B cell (primary cell): ENCODE measurements around the gene PRKCA. TPM values are rescaled to one million over a fixed set of nuclear protein-coding genes. Genes with fewer than 3 reads are reported as not detected.

ENCODE experiments used
- ATAC-seq: fragments of 200-7000 bp; cut with Tn5 transposase; one replicate; pipeline ENCODE4 v1.10.0; 2021; ENCODE audit warnings: low read depth, mild to moderate bottlenecking, moderate number of reproducible peaks, moderate library complexity
- CTCF ChIA-PET: fragments of 350-600 bp; sonication (Branson Sonifier 250); formaldehyde crosslinking; loops from one replicate; lab custom pipeline; 2021; ENCODE audit warnings: antibody characterized with exemption, inconsistent platforms; lab: Charles Lee
- POLR2A ChIA-PET: fragments of 350-600 bp; sonication (Branson Sonifier 250); formaldehyde crosslinking; loops from one replicate; lab custom pipeline; 2021; ENCODE audit warnings: antibody characterized with exemption; lab: Charles Lee
- DNase-seq: peaks from one replicate; pipeline ENCODE4 v3.0.0; 2013
- H2AFZ ChIP-seq: 2 replicates; pipeline ENCODE4 v1.6.1; 2012; ENCODE audit warnings: mild to moderate bottlenecking, low read depth, low read length; ENCODE audit not compliant: insufficient read depth, poor library complexity, severe bottlenecking
- H3K27ac ChIP-seq, 2 donors: 1 replicate in 1 of 2; 2 replicates in 1 of 2; pipeline ENCODE4 v1.5.1; 2012 to 2013; ENCODE audit warnings: low read length in 2 of 2, mild to moderate bottlenecking in 2 of 2, moderate library complexity in 1 of 2
- H3K27me3 ChIP-seq, 4 experiments: fragments of 200-600 bp in 1 of 4; sonication (generic) in 1 of 4; replicated peaks in 1 of 4; 1 replicate in 2 of 4; 2 replicates in 2 of 4; pipeline versions ENCODE4 v1.6.1 to v1.7.0; 2013 to 2016; ENCODE audit warnings: low read length in 3 of 4, mild to moderate bottlenecking in 2 of 4, mixed read lengths in 1 of 4, moderate library complexity in 1 of 4; ENCODE audit not compliant: insufficient read depth in 4 of 4, control insufficient read depth in 3 of 4; ENCODE audit errors: control extremely low read depth in 1 of 4
- H3K36me3 ChIP-seq, 2 experiments: replicated peaks in 1 of 2; 1 replicate in 1 of 2; 2 replicates in 1 of 2; pipeline versions ENCODE4 v1.6.1 to v1.7.1; 2013; ENCODE audit warnings: low read length in 1 of 2; ENCODE audit not compliant: insufficient read depth in 2 of 2, control insufficient read depth in 1 of 2; ENCODE audit errors: control extremely low read depth in 1 of 2, extremely low read depth in 1 of 2
- H3K4me1 ChIP-seq, 2 donors: fragments of 200-600 bp in 1 of 2; sonication (generic) in 1 of 2; 1 replicate in 1 of 2; 2 replicates in 1 of 2; pipeline versions ENCODE4 v1.5.1 to v1.6.1; 2013 to 2017; ENCODE audit warnings: low read length in 2 of 2; ENCODE audit not compliant: control insufficient read depth in 2 of 2, insufficient read depth in 2 of 2
- H3K4me2 ChIP-seq: replicated peaks from 2 replicates; pipeline ENCODE3; 2012; ENCODE audit warnings: mild to moderate bottlenecking, low read depth, low read length; ENCODE audit not compliant: poor library complexity, severe bottlenecking
- H3K4me3 ChIP-seq, 5 experiments: fragments of 200-600 bp in 1 of 5; sonication (generic) in 1 of 5; 1 replicate in 3 of 5; 2 replicates in 2 of 5; pipeline versions ENCODE4 v1.5.1 to v1.7.0; 2011 to 2016; ENCODE audit warnings: low read length in 4 of 5, mild to moderate bottlenecking in 4 of 5, low read depth in 2 of 5, control low read depth in 1 of 5, moderate library complexity in 1 of 5; ENCODE audit not compliant: insufficient read depth in 1 of 5; ENCODE audit errors: control extremely low read depth in 1 of 5, extremely low read depth in 1 of 5
- H3K79me2 ChIP-seq: fragments of 200-600 bp; sonication (generic); one replicate; pipeline ENCODE4 v1.6.0; 2016; ENCODE audit warnings: low read length; ENCODE audit not compliant: control insufficient read depth, insufficient read depth
- H3K9ac ChIP-seq: fragments of 200-600 bp; sonication (generic); 2 replicates; pipeline ENCODE4 v1.6.1; 2017; ENCODE audit warnings: mild to moderate bottlenecking, low read length, moderate library complexity
- H3K9me3 ChIP-seq, 3 donors: one replicate each; pipeline versions ENCODE4 v1.6.1 to v1.7.1; 2013; ENCODE audit warnings: low read length in 2 of 3; ENCODE audit not compliant: control insufficient read depth in 2 of 3, insufficient read depth in 1 of 3; ENCODE audit errors: control extremely low read depth in 1 of 3
- H4K20me1 ChIP-seq: 2 replicates; pipeline ENCODE4 v1.6.0; 2012; ENCODE audit warnings: mild to moderate bottlenecking, low read length; ENCODE audit not compliant: insufficient read depth, control insufficient read depth, poor library complexity, severe bottlenecking
- H3K27ac Mint-ChIP-seq: one replicate; pipeline ENCODE4 v1.8.0; 2021; ENCODE audit warnings: mixed read lengths
- H3K27me3 Mint-ChIP-seq: one replicate; pipeline ENCODE4 v1.8.0; 2021; ENCODE audit warnings: mixed read lengths
- H3K4me1 Mint-ChIP-seq: one replicate; pipeline ENCODE4 v1.8.0; 2021; ENCODE audit warnings: mixed read lengths
- H3K4me3 Mint-ChIP-seq: one replicate; pipeline ENCODE4 v1.8.0; 2021; ENCODE audit warnings: mixed read lengths
- H3K9me3 Mint-ChIP-seq: one replicate; pipeline ENCODE4 v1.8.0; 2022; ENCODE audit warnings: mixed read lengths; ENCODE audit not compliant: insufficient read depth
- EZH2 ChIP-seq: IDR thresholded peaks from 2 replicates; pipeline ENCODE4 v1.6.1; 2012; ENCODE audit warnings: borderline replicate concordance, low read depth, mild to moderate bottlenecking, moderate library complexity, low read length; ENCODE audit not compliant: insufficient read depth, poor library complexity, severe bottlenecking
- WGBS: methylation state at CpG from one replicate; pipeline ENCODE4 v1.1.5; 2013; ENCODE audit warnings: missing lambda C conversion rate; ENCODE audit not compliant: insufficient coverage; 5-methylcytosine and 5-hydroxymethylcytosine counted together
- intact Hi-C: fragments of 100-400 bp; cut with micrococcal nuclease; formaldehyde crosslinking; loops from one replicate; pipeline ENCODE4 v1.10.0; 2022
- polyA plus RNA-seq: library from polyadenylated mRNA; depleted of rRNA; stranded (reverse); fragments of >200 nt; gene quantifications from 2 replicates; pipeline ENCODE4 v1.2.3, GENCODE V29; 2012
- total RNA-seq, 2 donors: library from RNA; stranded (reverse); fragments of 120-200 nt in 1 of 2; gene quantifications; 1 replicate in 1 of 2; 2 replicates in 1 of 2; pipeline versions ENCODE4 v1.2.3 to v1.2.4, GENCODE V29; 2013 to 2022
- TF ChIP-seq, protein P1 (sequence below): fragments of 200-600 bp; IDR thresholded peaks from one replicate; pipeline ENCODE4 v1.8.0; 2022; ENCODE audit warnings: antibody characterized with exemption, mild to moderate bottlenecking

PRKCA gene
- total and polyA plus RNA-seq, 2 donors (not counting 1 experiment from before 2014, with no cell fraction given) = 0.33 to 7.7 TPM

DNA sequence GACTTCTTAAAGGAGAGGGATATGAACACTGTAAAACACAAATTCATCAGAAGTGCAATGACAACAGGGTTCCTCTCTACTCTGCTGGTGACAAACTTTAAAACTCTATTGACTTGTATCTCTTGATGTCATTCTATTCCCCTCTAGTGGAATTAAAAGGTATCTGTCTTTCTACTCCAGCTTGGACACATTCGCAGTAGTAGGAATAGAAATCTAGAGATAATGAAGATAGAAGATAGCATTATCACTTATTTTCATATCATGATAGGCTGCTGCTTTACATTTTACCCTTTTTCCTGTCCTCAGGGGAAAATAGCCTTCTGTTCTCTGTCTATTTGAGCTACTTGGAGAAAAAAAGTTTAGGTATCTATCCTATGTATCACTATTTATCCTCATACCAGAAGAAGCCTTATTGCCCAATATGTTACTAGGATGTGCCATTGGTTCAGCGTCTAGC, 322.9 kb downstream of the PRKCA start:
- H3K4me1 Mint-ChIP-seq = no peaks in the 10 kb centered on the region
- Histone ChIP-seq H3K4me2 (no peak overlapping the region), H3K27me3 (no peaks in the 10 kb centered on the region), H3K27ac (no peak overlapping the region), H3K9ac (no peak overlapping the region), H3K79me2 (no peaks in the 10 kb centered on the region), H3K4me1 (no peaks in the 10 kb centered on the region), H2AFZ (no peak overlapping the region), H3K4me3 (no peak overlapping the region), H4K20me1 (no peaks in the 10 kb centered on the region), H3K9me3 (no peaks in the 10 kb centered on the region), H3K36me3 (no peaks in the 10 kb centered on the region)
- ChIA-PET POLR2A (no interaction called here), CTCF (no interaction called here)
- TF ChIP-seq, protein P1, sequence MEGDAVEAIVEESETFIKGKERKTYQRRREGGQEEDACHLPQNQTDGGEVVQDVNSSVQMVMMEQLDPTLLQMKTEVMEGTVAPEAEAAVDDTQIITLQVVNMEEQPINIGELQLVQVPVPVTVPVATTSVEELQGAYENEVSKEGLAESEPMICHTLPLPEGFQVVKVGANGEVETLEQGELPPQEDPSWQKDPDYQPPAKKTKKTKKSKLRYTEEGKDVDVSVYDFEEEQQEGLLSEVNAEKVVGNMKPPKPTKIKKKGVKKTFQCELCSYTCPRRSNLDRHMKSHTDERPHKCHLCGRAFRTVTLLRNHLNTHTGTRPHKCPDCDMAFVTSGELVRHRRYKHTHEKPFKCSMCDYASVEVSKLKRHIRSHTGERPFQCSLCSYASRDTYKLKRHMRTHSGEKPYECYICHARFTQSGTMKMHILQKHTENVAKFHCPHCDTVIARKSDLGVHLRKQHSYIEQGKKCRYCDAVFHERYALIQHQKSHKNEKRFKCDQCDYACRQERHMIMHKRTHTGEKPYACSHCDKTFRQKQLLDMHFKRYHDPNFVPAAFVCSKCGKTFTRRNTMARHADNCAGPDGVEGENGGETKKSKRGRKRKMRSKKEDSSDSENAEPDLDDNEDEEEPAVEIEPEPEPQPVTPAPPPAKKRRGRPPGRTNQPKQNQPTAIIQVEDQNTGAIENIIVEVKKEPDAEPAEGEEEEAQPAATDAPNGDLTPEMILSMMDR = no peak
- TF ChIP-seq EZH2 = no peak
- H3K27me3 Mint-ChIP-seq = no peaks in the 10 kb centered on the region
- ATAC-seq (no peak), DNase-seq (no peak)
- intact Hi-C loops = no loop called here
- no peak overlapping the region for H3K4me3 Mint-ChIP-seq
- WGBS = no CpG with 5 or more reads among the region's 2 CpGs
- no peak overlapping the region for H3K27ac Mint-ChIP-seq
- H3K9me3 Mint-ChIP-seq = no peaks in the 10 kb centered on the region

DNA sequence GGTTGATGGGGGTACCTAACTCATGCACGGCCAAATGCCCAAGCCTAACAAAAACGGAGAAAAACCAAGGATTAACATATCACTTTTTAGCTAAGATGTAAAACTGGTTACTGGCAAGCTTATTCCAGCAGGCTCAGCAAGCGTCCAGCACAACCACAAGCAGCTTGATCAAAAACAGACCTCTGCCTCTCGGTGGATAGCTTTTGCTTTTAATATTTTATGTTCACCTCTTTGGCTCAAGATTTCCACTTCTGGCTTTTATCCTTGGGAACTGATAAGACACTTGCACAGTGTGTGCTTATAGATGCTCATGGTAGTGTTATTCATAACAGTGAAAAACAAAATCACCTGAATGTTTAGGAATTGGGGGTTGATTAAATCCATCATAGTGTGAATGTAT, 325.6 kb downstream of the PRKCA start:
- Histone ChIP-seq H3K4me1 (no peaks in the 10 kb centered on the region), H3K79me2 (no peaks in the 10 kb centered on the region), H3K27ac (no peak overlapping the region), H3K4me3 (no peak overlapping the region), H3K9me3 (no peaks in the 10 kb centered on the region), H3K27me3 (no peaks in the 10 kb centered on the region), H4K20me1 (no peaks in the 10 kb centered on the region), H3K4me2 (no peak overlapping the region), H3K9ac (no peak overlapping the region), H2AFZ (no peak overlapping the region), H3K36me3 (no peaks in the 10 kb centered on the region)
- DNase-seq (no peak), ATAC-seq (no peak)
- no peak overlapping the region for H3K4me3 Mint-ChIP-seq
- H3K9me3 Mint-ChIP-seq = no peaks in the 10 kb centered on the region
- H3K27me3 Mint-ChIP-seq = no peaks in the 10 kb centered on the region
- no peak overlapping the region for H3K27ac Mint-ChIP-seq
- 90% methylated on average over 2 of the region's 4 CpGs for WGBS
- intact Hi-C loops = no loop called here
- TF ChIP-seq, protein P1 = no peak
- no peak for TF ChIP-seq EZH2
- CTCF ChIA-PET = interaction anchor here (0.6 kb wide), 1 partner anchor 988 kb away, joined by 4 read pairs; no protein-coding TSS in a partner anchor
- POLR2A ChIA-PET = no interaction called here
- no peaks in the 10 kb centered on the region for H3K4me1 Mint-ChIP-seq
